Suprapubic skin (tissue), 4 donors: ENCODE data around the gene LHPP.

ENCODE experiments used
- CTCF ChIP-seq, 2 donors: fragments of 200-600 bp in 1 of 2; fragments of 450-650 bp in 1 of 2; sonication (generic) in 1 of 2; IDR thresholded peaks; one replicate each; pipeline ENCODE4 v1.5.1; 2016 to 2019; ENCODE audit warnings: antibody characterized with exemption in 2 of 2, mild to moderate bottlenecking in 1 of 2, moderate library complexity in 1 of 2
- EP300 ChIP-seq: sonication (generic); formaldehyde crosslinking; IDR thresholded peaks from one replicate; pipeline ENCODE4 v1.6.1; 2017; ENCODE audit warnings: antibody characterized with exemption
- POLR2A ChIP-seq, 2 donors: fragments of 450-650 bp; IDR thresholded peaks; one replicate each; pipeline ENCODE4 v1.6.1; 2017; ENCODE audit warnings: antibody characterized with exemption in 2 of 2, mild to moderate bottlenecking in 2 of 2, moderate library complexity in 2 of 2
- POLR2AphosphoS5 ChIP-seq, 3 donors: sonication (generic); formaldehyde crosslinking; IDR thresholded peaks; one replicate each; pipeline ENCODE4 v1.6.1; 2017; ENCODE audit warnings: antibody characterized with exemption in 3 of 3

- TF ChIP-seq CTCF (IDR thresholded peaks at IDR 0.05), result no peak
- no peak for TF ChIP-seq EP300
- no peak for TF ChIP-seq POLR2AphosphoS5 (IDR thresholded peaks at IDR 0.05)
- TF ChIP-seq POLR2A (IDR thresholded peaks at IDR 0.05), result no peak
These were observed 29.5 kb downstream of the LHPP start for GRCh38 chr10:124491105-124491504.
